IMR-90 (cell line): Measurements from ENCODE around the gene ATP6V1G1. TPM values are rescaled to one million over a fixed set of nuclear protein-coding genes. Genes with fewer than 3 reads are reported as not detected.

ENCODE experiments used
- ATAC-seq: fragments of 200-7000 bp; cut with Tn5 transposase; 2 replicates; pipeline ENCODE4 v1.9.1; 2020; ENCODE audit warnings: low read depth, mild to moderate bottlenecking, moderate library complexity
- BruUV-seq: library from RNA; stranded (reverse); fragments of 400-500 nt; replicated peaks from 2 replicates; lab custom pipeline; 2021; lab: Mats Ljungman, UMichigan
- CTCF ChIA-PET: fragments of 300-600 bp; formaldehyde crosslinking; extraction: SDS; loops from one replicate; lab custom pipeline; 2021; ENCODE audit warnings: antibody characterized with exemption; lab: Yijun Ruan, JAX
- POLR2A ChIA-PET: fragments of 300-600 bp; sonication (Branson Sonifier 250); formaldehyde crosslinking; loops from one replicate; lab custom pipeline; 2022; ENCODE audit warnings: antibody characterized with exemption; ENCODE audit not compliant: unreplicated experiment; lab: Charles Lee
- DNase-seq: peaks from one replicate; pipeline ENCODE4 v3.0.0; 2013
- H2AFZ ChIP-seq: replicated peaks from 2 replicates; pipeline ENCODE3; 2013; ENCODE audit warnings: low read length, mild to moderate bottlenecking; ENCODE audit not compliant: poor library complexity
- H2AK5ac ChIP-seq: 2 replicates; pipeline ENCODE4 v1.6.1; 2013; ENCODE audit warnings: low read depth, low read length, inconsistent platforms
- H2AK9ac ChIP-seq: replicated peaks from 2 replicates; pipeline ENCODE3; 2013; ENCODE audit warnings: mild to moderate bottlenecking, low read depth, low read length, moderate library complexity; ENCODE audit not compliant: poor library complexity
- H2BK120ac ChIP-seq: 2 replicates; pipeline ENCODE4 v1.6.1; 2013; ENCODE audit warnings: low read depth, low read length, inconsistent platforms
- H2BK15ac ChIP-seq: 3 replicates; pipeline ENCODE4 v1.6.1; 2013; ENCODE audit warnings: low read depth, low read length, inconsistent platforms
- H2BK20ac ChIP-seq: 2 replicates; pipeline ENCODE4 v1.6.1; 2013; ENCODE audit warnings: low read depth, mild to moderate bottlenecking, inconsistent platforms, low read length, moderate library complexity
- H2BK5ac ChIP-seq: 2 replicates; pipeline ENCODE4 v1.6.1; 2013; ENCODE audit warnings: mild to moderate bottlenecking, low read depth, low read length, inconsistent platforms; ENCODE audit not compliant: poor library complexity, severe bottlenecking
- H3K14ac ChIP-seq: replicated peaks from 2 replicates; pipeline ENCODE4 v1.6.1; 2013; ENCODE audit warnings: low read depth, low read length, inconsistent platforms
- H3K18ac ChIP-seq: 2 replicates; pipeline ENCODE4 v1.6.1; 2013; ENCODE audit warnings: low read depth, low read length, control low read depth
- H3K23ac ChIP-seq: 2 replicates; pipeline ENCODE4 v1.6.1; 2013; ENCODE audit warnings: low read depth, low read length, inconsistent platforms
- H3K27ac ChIP-seq: 2 replicates; pipeline ENCODE4 v1.5.1; 2013; ENCODE audit warnings: mild to moderate bottlenecking, control low read depth, low read length; ENCODE audit not compliant: insufficient read depth
- H3K27me3 ChIP-seq: 2 replicates; pipeline ENCODE4 v1.6.1; 2013; ENCODE audit warnings: low read length; ENCODE audit not compliant: control insufficient read depth, insufficient read depth
- H3K36me3 ChIP-seq: 2 replicates; pipeline ENCODE4 v1.6.1; 2013; ENCODE audit warnings: low read length, mixed read lengths; ENCODE audit not compliant: control insufficient read depth, insufficient read depth
- H3K4ac ChIP-seq: 2 replicates; pipeline ENCODE4 v1.6.1; 2013; ENCODE audit warnings: low read depth, low read length, inconsistent platforms
- H3K4me1 ChIP-seq: 2 replicates; pipeline ENCODE4 v1.6.1; 2013; ENCODE audit warnings: low read length, mixed read lengths; ENCODE audit not compliant: control insufficient read depth, insufficient read depth
- H3K4me2 ChIP-seq: 2 replicates; pipeline ENCODE4 v1.6.1; 2013; ENCODE audit warnings: low read depth, mild to moderate bottlenecking, control low read depth, low read length, moderate library complexity
- H3K4me3 ChIP-seq: 2 replicates; pipeline ENCODE4 v1.5.1; 2013; ENCODE audit warnings: low read depth, mild to moderate bottlenecking, control low read depth, low read length, moderate library complexity; ENCODE audit not compliant: insufficient read depth
- H3K56ac ChIP-seq: 2 replicates; pipeline ENCODE4 v1.6.1; 2013; ENCODE audit warnings: low read length, inconsistent platforms; ENCODE audit not compliant: insufficient read depth; ENCODE audit errors: extremely low read depth
- H3K79me1 ChIP-seq, 2 experiments: 2 replicates each; pipeline ENCODE4 v1.6.1; 2013; ENCODE audit warnings: low read length in 2 of 2, inconsistent platforms in 1 of 2, low read depth in 1 of 2
- H3K9ac ChIP-seq: 2 replicates; pipeline ENCODE4 v1.6.1; 2013; ENCODE audit warnings: low read depth, low read length, control low read depth
- H3K9me1 ChIP-seq: 2 replicates; pipeline ENCODE4 v1.6.1; 2013; ENCODE audit warnings: low read length, inconsistent platforms; ENCODE audit not compliant: insufficient read depth
- H3K9me3 ChIP-seq: 2 replicates; pipeline ENCODE4 v1.6.1; 2013; ENCODE audit warnings: low read length; ENCODE audit not compliant: control insufficient read depth, insufficient read depth
- H4K20me1 ChIP-seq: 2 replicates; pipeline ENCODE4 v1.6.1; 2013; ENCODE audit warnings: low read length, inconsistent platforms; ENCODE audit not compliant: insufficient read depth
- H4K5ac ChIP-seq: 2 replicates; pipeline ENCODE4 v1.6.1; 2013; ENCODE audit warnings: mild to moderate bottlenecking, low read depth, low read length, control low read depth
- H4K8ac ChIP-seq, 2 experiments: 2 replicates each; pipeline ENCODE4 v1.6.1; 2013; ENCODE audit warnings: low read depth in 2 of 2, low read length in 2 of 2, control low read depth in 1 of 2, inconsistent platforms in 1 of 2
- H4K91ac ChIP-seq: 2 replicates; pipeline ENCODE4 v1.6.1; 2013; ENCODE audit warnings: low read depth, low read length, inconsistent platforms; ENCODE audit not compliant: insufficient read depth
- POLR2A ChIP-seq: IDR thresholded peaks from 2 replicates; pipeline ENCODE4 v1.6.1; 2012; ENCODE audit warnings: mild to moderate bottlenecking, low read depth, low read length
- WGBS, 2 experiments: methylation state at CpG; one replicate each; pipeline versions ENCODE4 v1.1.5 to v1.1.7; 2013; ENCODE audit warnings: missing lambda C conversion rate in 2 of 2; ENCODE audit not compliant: insufficient read length in 1 of 2; ENCODE audit errors: extremely low coverage in 2 of 2; 5-methylcytosine and 5-hydroxymethylcytosine counted together
- dilution Hi-C: fragments of 300-500 bp; cut with HindIII; formaldehyde crosslinking; loops from one replicate; pipeline ENCODE4 v1.14.3; 2018; ENCODE audit warnings: low sequenced_read_pairs; ENCODE audit not compliant: unreplicated experiment
- in situ Hi-C: fragments of 300-500 bp; cut with MboI; formaldehyde crosslinking; loops from 3 replicates; pipeline ENCODE4 v1.14.3; 2019; ENCODE audit warnings: low sequenced_read_pairs, inconsistent platforms, mixed read lengths
- intact Hi-C: fragments of 100-400 bp; cut with micrococcal nuclease; formaldehyde crosslinking; loops from 2 replicates; pipeline ENCODE4 v1.10.0; 2022
- polyA plus RNA-seq, 3 experiments: library from polyadenylated mRNA; depleted of rRNA; stranded (reverse); fragments of >200 nt; gene quantifications; 2 replicates each; pipeline ENCODE4 v1.2.3, GENCODE V29; 2012; ENCODE audit warnings: low replicate concordance in 1 of 3
- total RNA-seq: library from RNA; depleted of rRNA; stranded (reverse); fragments of >200 nt; gene quantifications from 2 replicates; pipeline ENCODE4 v1.2.3, GENCODE V29; 2012

Gene ATP6V1G1
- total and polyA plus RNA-seq, 2 of the 4 experiments (the other 2 are of a cell fraction), result 52.0 to 70.9 TPM

GRCh38 chr9:114624677-114625076 lies 37.1 kb downstream of the ATP6V1G1 start:
- no peak overlapping the region for H3K4me2 ChIP-seq
- CTCF ChIA-PET, result interaction anchor here (1.0 kb wide), 1 partner anchor 13 kb away, joined by 5 read pairs; the partner anchor contains the start of gene TMEM268
- H2BK120ac ChIP-seq, result no peak overlapping the region
- H3K56ac ChIP-seq, result no peak overlapping the region
- no peak for ATAC-seq
- no peak overlapping the region for H2BK20ac ChIP-seq
- no peak for DNase-seq
- no peak overlapping the region for H3K9ac ChIP-seq
- no peak overlapping the region for H2BK5ac ChIP-seq
- intact Hi-C loops, result no loop called here
- H3K27me3 ChIP-seq, result no peaks in the 10 kb centered on the region
- H3K18ac ChIP-seq, result no peak overlapping the region
- H4K8ac ChIP-seq, result no peak overlapping the region
- no peak overlapping the region for H4K5ac ChIP-seq
- in situ Hi-C loops, result no loop called here
- POLR2A ChIA-PET, result no interaction called here
- peaks cover 10% of the 10 kb centered on the region; the same call in 1 of the 2 replicates for H4K20me1 ChIP-seq
- dilution Hi-C loops, result no loop called here
- 100% methylated on average over 2 of the region's 2 CpGs; no CpG with 5 or more reads in 1 of the 2 experiments for WGBS, 2 experiments
- peaks cover 0 to 6% of the 10 kb centered on the region in 2 experiments; a peak in 2 of 4 replicates for H3K79me1 ChIP-seq
- no peak overlapping the region for H3K4ac ChIP-seq
- H3K9me1 ChIP-seq, result peaks cover 10% of the 10 kb centered on the region; the same call in 1 of the 2 replicates
- no peaks in the 10 kb centered on the region for H3K9me3 ChIP-seq
- H3K14ac ChIP-seq, result no peak overlapping the region
- H3K23ac ChIP-seq, result no peak overlapping the region
- H3K27ac ChIP-seq, result no peak overlapping the region
- H2AK5ac ChIP-seq, result no peak overlapping the region
- H2BK15ac ChIP-seq, result no peak overlapping the region
- no peak overlapping the region for H3K4me3 ChIP-seq
- no TSS peak for BruUV-seq
- peaks cover 19% of the 10 kb centered on the region for H3K36me3 ChIP-seq
- peaks cover 6% of the 10 kb centered on the region for H3K4me1 ChIP-seq
- H2AFZ ChIP-seq, result no peak overlapping the region
- TF ChIP-seq POLR2A, result no peak
- no peak overlapping the region for H2AK9ac ChIP-seq
- no peak overlapping the region for H4K91ac ChIP-seq
